Stimulated activated naive CD8-positive, alpha-beta T cell treated with anti-CD3 and anti-CD28 coated beads, Interleukin-15, Interleukin-2, amounts not matched to agents 100 ng/mL and 50 ng/mL, for 24 hours (primary cell): Measurements from ENCODE around the gene DEAF1.

ENCODE experiments used
- H3K27ac Mint-ChIP-seq: one replicate; pipeline ENCODE4 v1.8.0; 2021; ENCODE audit warnings: mild to moderate bottlenecking, mixed read lengths
- H3K27me3 Mint-ChIP-seq: one replicate; pipeline ENCODE4 v1.8.0; 2021; ENCODE audit warnings: mixed read lengths
- H3K36me3 Mint-ChIP-seq: one replicate; pipeline ENCODE4 v1.8.0; 2021; ENCODE audit warnings: low read depth, mixed read lengths
- H3K4me1 Mint-ChIP-seq: one replicate; pipeline ENCODE4 v1.8.0; 2021; ENCODE audit warnings: low read depth, mixed read lengths
- H3K4me3 Mint-ChIP-seq: one replicate; pipeline ENCODE4 v1.8.0; 2021; ENCODE audit warnings: mild to moderate bottlenecking, mixed read lengths
- H3K9me3 Mint-ChIP-seq: one replicate; pipeline ENCODE4 v1.8.0; 2021; ENCODE audit warnings: mixed read lengths

DEAF1 gene

GRCh38 chr11:707817-708420 is 12.9 kb upstream of the DEAF1 start:
- no peaks in the 10 kb centered on the region for H3K9me3 Mint-ChIP-seq
- peaks cover 14% of the 10 kb centered on the region for H3K27me3 Mint-ChIP-seq

GRCh38 chr11:706957-707816 is 12.2 kb upstream of the DEAF1 start:
- peaks cover 14% of the 10 kb centered on the region for H3K27me3 Mint-ChIP-seq
- no peak overlapping the region for H3K4me3 Mint-ChIP-seq
- peaks cover 3% of the 10 kb centered on the region for H3K4me1 Mint-ChIP-seq
- H3K9me3 Mint-ChIP-seq: no peaks in the 10 kb centered on the region
- no peak overlapping the region for H3K27ac Mint-ChIP-seq
- no peaks in the 10 kb centered on the region for H3K36me3 Mint-ChIP-seq

More at GRCh38 chr11:707817-708420, 12.9 kb upstream of the DEAF1 start:
- peaks cover 3% of the 10 kb centered on the region for H3K4me1 Mint-ChIP-seq
- H3K36me3 Mint-ChIP-seq: no peaks in the 10 kb centered on the region
- H3K4me3 Mint-ChIP-seq: no peak overlapping the region
- no peak overlapping the region for H3K27ac Mint-ChIP-seq

GRCh38 chr11:706439-706956 is 11.5 kb upstream of the DEAF1 start:
- H3K4me3 Mint-ChIP-seq: no peak overlapping the region
- H3K4me1 Mint-ChIP-seq: peaks cover 3% of the 10 kb centered on the region
- H3K9me3 Mint-ChIP-seq: no peaks in the 10 kb centered on the region
- no peaks in the 10 kb centered on the region for H3K36me3 Mint-ChIP-seq
- H3K27ac Mint-ChIP-seq: no peak overlapping the region
- peaks cover 14% of the 10 kb centered on the region for H3K27me3 Mint-ChIP-seq

GRCh38 chr11:705646-706438 is 10.8 kb upstream of the DEAF1 start, which contains the start of gene EPS8L2:
Gene EPS8L2 (plus strand): TSS chr11:706231. CDS start chr11:709408, 3,177 bp downstream.
- H3K4me1 Mint-ChIP-seq: peaks cover 3% of the 10 kb centered on the region
- no peak within 1 kb of the TSS for H3K27ac Mint-ChIP-seq
- H3K9me3 Mint-ChIP-seq: no peaks in the 10 kb centered on the region
- H3K4me3 Mint-ChIP-seq: no peak within 1 kb of the TSS
- peaks cover 9% of the 10 kb centered on the region for H3K27me3 Mint-ChIP-seq
- no peaks in the 10 kb centered on the region for H3K36me3 Mint-ChIP-seq

GRCh38 chr11:704781-705645 is 10.0 kb upstream of the DEAF1 start:
- H3K4me1 Mint-ChIP-seq: peaks cover 3% of the 10 kb centered on the region
- no peaks in the 10 kb centered on the region for H3K9me3 Mint-ChIP-seq
- no peak overlapping the region for H3K27ac Mint-ChIP-seq
- peaks cover 3% of the 10 kb centered on the region for H3K27me3 Mint-ChIP-seq
- no peak overlapping the region for H3K4me3 Mint-ChIP-seq
- H3K36me3 Mint-ChIP-seq: no peaks in the 10 kb centered on the region

DNA sequence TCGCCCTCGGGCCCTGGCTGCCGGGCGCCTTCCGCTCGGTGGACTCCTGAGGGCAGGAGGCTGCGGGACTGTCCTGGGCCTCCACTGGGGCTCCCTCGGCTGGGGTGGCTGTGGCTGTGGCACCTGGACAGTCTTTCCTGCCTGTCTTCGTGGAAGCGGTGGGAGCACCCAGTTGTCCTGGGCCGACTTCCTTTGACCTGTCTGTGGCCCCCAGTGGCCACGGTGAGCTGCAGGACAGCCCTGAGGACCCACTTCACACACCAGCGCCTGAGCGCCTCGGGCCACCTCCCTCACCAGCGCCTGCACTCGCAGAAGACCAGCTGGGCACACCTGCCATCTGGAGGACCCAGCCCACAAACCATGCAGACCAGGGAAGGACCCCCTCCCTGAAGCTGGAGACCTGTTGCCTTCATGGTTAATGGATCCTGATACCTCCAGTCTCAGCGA is 9.2 kb upstream of the DEAF1 start:
- Mint-ChIP-seq H3K4me1 (peaks cover 3% of the 10 kb centered on the region), H3K9me3 (no peaks in the 10 kb centered on the region), H3K36me3 (no peaks in the 10 kb centered on the region), H3K27ac (no peak overlapping the region), H3K27me3 (peaks cover 3% of the 10 kb centered on the region), H3K4me3 (no peak overlapping the region)

- H3K4me1 Mint-ChIP-seq: peaks cover 3% of the 10 kb centered on the region
- no peak overlapping the region for H3K4me3 Mint-ChIP-seq
- H3K27ac Mint-ChIP-seq: no peak overlapping the region
These were observed 8.5 kb upstream of the DEAF1 start for GRCh38 chr11:703506-703905.

GRCh38 chr11:702462-703461 is 7.7 kb upstream of the DEAF1 start:
- Mint-ChIP-seq H3K27ac (no peak overlapping the region), H3K4me3 (no peak overlapping the region), H3K4me1 (peaks cover 9% of the 10 kb centered on the region), H3K36me3 (no peaks in the 10 kb centered on the region), H3K9me3 (no peaks in the 10 kb centered on the region), H3K27me3 (peaks cover 3% of the 10 kb centered on the region)

More at GRCh38 chr11:703506-703905, 8.5 kb upstream of the DEAF1 start:
- Mint-ChIP-seq H3K27me3 (peaks cover 3% of the 10 kb centered on the region), H3K9me3 (no peaks in the 10 kb centered on the region), H3K36me3 (no peaks in the 10 kb centered on the region)

GRCh38 chr11:701741-702461 is 6.9 kb upstream of the DEAF1 start:
- Mint-ChIP-seq H3K36me3 (no peaks in the 10 kb centered on the region), H3K4me1 (peaks cover 17% of the 10 kb centered on the region), H3K9me3 (no peaks in the 10 kb centered on the region), H3K27me3 (no peaks in the 10 kb centered on the region), H3K27ac (no peak overlapping the region), H3K4me3 (no peak overlapping the region)

GRCh38 chr11:699753-700152 is 4.7 kb upstream of the DEAF1 start:
- no peaks in the 10 kb centered on the region for H3K27me3 Mint-ChIP-seq

GRCh38 chr11:699116-699508 is 4.1 kb upstream of the DEAF1 start:
- Mint-ChIP-seq H3K4me3 (no peak overlapping the region), H3K36me3 (no peaks in the 10 kb centered on the region), H3K4me1 (peaks cover 26% of the 10 kb centered on the region), H3K27me3 (no peaks in the 10 kb centered on the region), H3K9me3 (no peaks in the 10 kb centered on the region), H3K27ac (no peak overlapping the region)

More at GRCh38 chr11:699753-700152, 4.7 kb upstream of the DEAF1 start:
- Mint-ChIP-seq H3K27ac (peak overlapping the region; percentile 45), H3K4me1 (peaks cover 26% of the 10 kb centered on the region), H3K9me3 (no peaks in the 10 kb centered on the region), H3K4me3 (no peak overlapping the region), H3K36me3 (no peaks in the 10 kb centered on the region)

DNA sequence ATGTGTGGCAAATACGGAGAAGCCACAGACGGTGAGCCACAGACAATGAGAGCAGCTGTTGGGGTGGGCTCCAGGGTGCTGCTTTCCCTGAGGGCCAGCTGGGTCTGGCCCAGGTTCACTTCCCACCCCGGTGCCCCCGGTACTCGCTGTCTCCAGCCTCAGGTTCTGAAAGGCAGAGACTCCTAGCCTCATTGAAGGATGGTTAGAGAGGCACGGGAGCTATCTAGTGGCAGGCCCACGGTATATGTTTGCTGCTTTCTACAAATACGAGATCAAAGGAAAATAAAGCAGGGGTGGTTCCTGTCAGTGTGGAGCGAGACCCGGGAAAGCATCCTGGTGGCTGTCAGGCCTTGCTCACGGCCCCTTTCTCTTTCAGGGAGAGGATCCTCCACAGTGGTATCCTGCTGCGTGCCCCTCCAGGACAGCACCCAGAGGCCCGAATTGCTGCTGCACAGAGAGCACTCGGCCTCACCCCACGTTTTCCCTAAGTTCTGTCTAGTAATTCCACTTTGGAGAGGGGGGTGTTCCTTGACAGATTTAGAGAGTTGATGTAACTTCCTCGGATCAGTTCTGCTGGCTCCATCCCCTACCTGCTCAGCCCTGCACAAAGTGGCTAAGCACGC is 3.6 kb upstream of the DEAF1 start:
- H3K27me3 Mint-ChIP-seq: no peaks in the 10 kb centered on the region
- H3K36me3 Mint-ChIP-seq: no peaks in the 10 kb centered on the region
- peak overlapping the region; percentile 43 for H3K27ac Mint-ChIP-seq
- H3K4me1 Mint-ChIP-seq: peaks cover 27% of the 10 kb centered on the region
- H3K9me3 Mint-ChIP-seq: no peaks in the 10 kb centered on the region
- no peak overlapping the region for H3K4me3 Mint-ChIP-seq
